Chondrocyte (in vitro differentiated cells): ENCODE data around the gene SIRPG. TPM values are rescaled to one million over a fixed set of nuclear protein-coding genes. Genes with fewer than 3 reads are reported as not detected.

Experiments
- DNase-seq: peaks from one replicate; pipeline ENCODE4 v3.0.0; 2021; ENCODE audit warnings: mixed read lengths, low spot score
- H3K27ac Mint-ChIP-seq: one replicate; pipeline ENCODE4 v1.8.0; 2021; ENCODE audit warnings: mild to moderate bottlenecking, moderate library complexity, mixed read lengths; ENCODE audit not compliant: unreplicated experiment
- H3K27me3 Mint-ChIP-seq: 2 replicates; pipeline ENCODE4 v1.8.0; 2021; ENCODE audit warnings: low read depth, mixed read lengths
- H3K36me3 Mint-ChIP-seq: 2 replicates; pipeline ENCODE4 v1.8.0; 2021; ENCODE audit warnings: low read depth, mixed read lengths
- H3K4me1 Mint-ChIP-seq: 2 replicates; pipeline ENCODE4 v1.8.0; 2021; ENCODE audit warnings: low read depth, mild to moderate bottlenecking, mixed read lengths
- H3K4me3 Mint-ChIP-seq: one replicate; pipeline ENCODE4 v1.8.0; 2021; ENCODE audit warnings: mild to moderate bottlenecking, moderate library complexity, mixed read lengths; ENCODE audit not compliant: unreplicated experiment
- H3K9me3 Mint-ChIP-seq: 2 replicates; pipeline ENCODE4 v1.8.0; 2021; ENCODE audit warnings: low read depth, mixed read lengths
- total RNA-seq: library from RNA; stranded (reverse); gene quantifications from 3 replicates; pipeline ENCODE4 v1.2.1, GENCODE V29; 2021
- TF ChIP-seq, protein P1 (sequence below): fragments of 200-600 bp; sonication (generic); IDR thresholded peaks from 2 replicates; pipeline ENCODE4 v1.5.0; 2021; ENCODE audit warnings: antibody characterized with exemption, mild to moderate bottlenecking, moderate library complexity

Gene SIRPG
- total RNA-seq, 1 donor from 2014 or later, result not detected

DNA sequence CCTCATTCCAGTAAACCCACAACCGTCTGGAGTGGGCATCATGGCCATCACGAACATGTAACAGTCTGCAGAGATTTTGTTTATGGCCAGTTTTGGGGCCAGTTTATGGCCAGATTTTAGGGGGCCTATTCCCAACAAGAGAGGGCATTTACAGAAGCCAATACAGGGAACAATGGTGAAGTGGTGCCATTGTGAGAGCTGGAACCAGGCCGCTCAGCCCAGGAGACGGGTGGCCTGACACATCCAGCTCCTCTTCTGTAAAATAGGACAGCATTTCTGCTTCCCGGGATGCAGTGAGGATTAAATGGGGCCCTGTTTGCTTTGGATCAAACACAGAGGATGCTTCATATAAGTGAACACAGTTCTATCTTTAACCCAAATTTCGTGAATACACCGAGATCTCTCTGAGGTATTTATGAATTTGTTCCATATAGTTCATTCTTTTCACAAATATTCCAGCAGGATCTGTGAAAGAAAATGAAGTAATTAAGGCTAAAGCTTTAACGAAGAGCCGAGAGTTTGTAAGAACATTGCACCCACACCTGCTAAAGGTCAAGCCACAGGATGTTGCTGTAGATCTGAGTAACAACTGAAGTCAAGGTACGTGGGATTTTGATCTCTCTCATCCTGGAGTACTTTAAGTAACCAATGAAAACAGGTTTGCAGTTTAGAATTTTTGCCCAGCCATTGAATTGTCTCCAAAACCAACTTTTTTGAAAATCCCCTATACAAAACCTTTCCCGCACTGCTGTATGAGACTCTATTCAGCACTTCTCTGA is 14.5 kb upstream of the SIRPG start:
- Mint-ChIP-seq H3K36me3 (no peaks in the 10 kb centered on the region), H3K4me3 (no peak overlapping the region), H3K27ac (no peak overlapping the region), H3K27me3 (peaks cover 2% of the 10 kb centered on the region), H3K4me1 (peaks cover 7% of the 10 kb centered on the region), H3K9me3 (peaks cover 6% of the 10 kb centered on the region)
- TF ChIP-seq, protein P1, sequence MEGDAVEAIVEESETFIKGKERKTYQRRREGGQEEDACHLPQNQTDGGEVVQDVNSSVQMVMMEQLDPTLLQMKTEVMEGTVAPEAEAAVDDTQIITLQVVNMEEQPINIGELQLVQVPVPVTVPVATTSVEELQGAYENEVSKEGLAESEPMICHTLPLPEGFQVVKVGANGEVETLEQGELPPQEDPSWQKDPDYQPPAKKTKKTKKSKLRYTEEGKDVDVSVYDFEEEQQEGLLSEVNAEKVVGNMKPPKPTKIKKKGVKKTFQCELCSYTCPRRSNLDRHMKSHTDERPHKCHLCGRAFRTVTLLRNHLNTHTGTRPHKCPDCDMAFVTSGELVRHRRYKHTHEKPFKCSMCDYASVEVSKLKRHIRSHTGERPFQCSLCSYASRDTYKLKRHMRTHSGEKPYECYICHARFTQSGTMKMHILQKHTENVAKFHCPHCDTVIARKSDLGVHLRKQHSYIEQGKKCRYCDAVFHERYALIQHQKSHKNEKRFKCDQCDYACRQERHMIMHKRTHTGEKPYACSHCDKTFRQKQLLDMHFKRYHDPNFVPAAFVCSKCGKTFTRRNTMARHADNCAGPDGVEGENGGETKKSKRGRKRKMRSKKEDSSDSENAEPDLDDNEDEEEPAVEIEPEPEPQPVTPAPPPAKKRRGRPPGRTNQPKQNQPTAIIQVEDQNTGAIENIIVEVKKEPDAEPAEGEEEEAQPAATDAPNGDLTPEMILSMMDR, result no peak
- DNase-seq, result no peak

GRCh38 chr20:1669304-1669703 is 11.7 kb upstream of the SIRPG start:
- peaks cover 6% of the 10 kb centered on the region for H3K9me3 Mint-ChIP-seq
- no peak for DNase-seq
- H3K27ac Mint-ChIP-seq, result peak overlapping the region; percentile 18
- no peak overlapping the region for H3K4me3 Mint-ChIP-seq
- H3K4me1 Mint-ChIP-seq, result peaks cover 7% of the 10 kb centered on the region
- TF ChIP-seq, protein P1, result peak; percentile 31
- no peaks in the 10 kb centered on the region for H3K36me3 Mint-ChIP-seq
- H3K27me3 Mint-ChIP-seq, result no peaks in the 10 kb centered on the region

DNA sequence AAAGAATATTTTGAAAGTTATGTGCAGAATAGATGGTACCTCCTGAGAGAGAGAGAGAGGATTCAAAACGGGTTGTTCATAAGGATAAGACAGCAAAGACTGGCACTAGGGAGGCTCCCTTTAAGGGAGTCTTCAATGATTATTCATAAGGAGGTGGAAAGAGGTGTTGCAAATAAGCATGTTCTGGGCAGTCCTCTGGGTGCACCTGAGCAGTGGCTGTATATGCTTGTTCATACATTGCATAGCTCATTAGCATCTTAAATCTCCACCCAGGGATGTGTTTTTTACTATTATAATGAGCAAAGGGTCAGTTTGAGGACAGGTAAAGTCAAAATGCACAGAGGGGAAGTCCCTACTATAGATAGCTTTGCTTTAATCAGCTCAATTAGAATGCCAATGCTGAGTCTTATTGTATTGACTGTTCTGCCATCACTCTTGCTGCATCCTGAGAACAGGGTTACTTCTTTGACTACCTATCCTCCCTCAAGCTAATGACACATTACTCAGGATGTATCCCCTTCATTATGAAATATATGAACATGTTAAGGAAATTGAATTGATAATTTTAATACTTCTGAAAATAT is 10.0 kb upstream of the SIRPG start:
- no peaks in the 10 kb centered on the region for H3K36me3 Mint-ChIP-seq
- TF ChIP-seq, protein P1, result no peak
- H3K4me3 Mint-ChIP-seq, result no peak overlapping the region
- peaks cover 6% of the 10 kb centered on the region for H3K9me3 Mint-ChIP-seq
- H3K27me3 Mint-ChIP-seq, result no peaks in the 10 kb centered on the region
- H3K4me1 Mint-ChIP-seq, result peaks cover 7% of the 10 kb centered on the region
- no peak for DNase-seq
- H3K27ac Mint-ChIP-seq, result no peak overlapping the region

DNA sequence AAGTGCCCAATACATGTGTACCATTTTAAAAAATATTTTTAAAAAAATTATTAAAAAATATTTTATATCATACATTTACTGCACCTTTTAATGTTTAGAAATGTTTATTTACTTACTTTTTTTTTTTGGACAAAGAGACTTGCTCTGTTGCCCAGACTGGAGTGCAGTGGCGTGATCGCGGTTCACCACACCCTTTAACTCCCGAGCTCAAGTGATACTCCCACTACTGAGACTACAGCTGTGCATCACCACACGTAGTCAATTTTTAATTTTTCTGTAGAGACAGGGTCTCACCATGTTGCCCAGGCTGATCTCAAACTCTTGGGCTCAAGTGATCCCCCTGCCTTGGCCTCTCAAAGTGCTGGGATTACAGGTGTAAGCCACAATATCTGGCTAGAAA is 9.2 kb upstream of the SIRPG start:
- no peak overlapping the region for H3K27ac Mint-ChIP-seq
- no peak for DNase-seq
- H3K4me3 Mint-ChIP-seq, result no peak overlapping the region
- H3K27me3 Mint-ChIP-seq, result no peaks in the 10 kb centered on the region
- no peaks in the 10 kb centered on the region for H3K36me3 Mint-ChIP-seq
- H3K4me1 Mint-ChIP-seq, result peaks cover 7% of the 10 kb centered on the region
- H3K9me3 Mint-ChIP-seq, result peaks cover 6% of the 10 kb centered on the region
- TF ChIP-seq, protein P1, result no peak

DNA sequence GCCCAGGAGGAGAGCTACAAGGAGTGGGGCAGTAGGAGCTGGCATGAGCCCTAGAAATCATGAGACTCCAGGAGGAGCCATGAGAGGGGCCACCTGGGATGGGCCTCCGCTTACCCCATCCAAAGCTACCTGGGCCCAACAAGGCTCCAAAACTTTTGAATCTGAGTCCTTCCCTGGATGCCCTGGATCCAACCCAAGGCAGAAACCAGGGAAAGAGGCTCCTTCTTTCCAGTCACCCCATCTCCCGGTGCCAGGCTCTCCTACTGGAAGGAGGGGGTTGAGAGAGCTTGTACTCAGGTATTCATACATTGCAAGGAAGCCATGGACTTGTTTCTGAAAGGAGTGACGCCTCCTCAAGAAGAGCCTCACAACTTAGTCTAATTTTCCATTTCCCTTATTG is 7.8 kb upstream of the SIRPG start:
- H3K4me3 Mint-ChIP-seq, result no peak overlapping the region
- no peak overlapping the region for H3K27ac Mint-ChIP-seq
- H3K27me3 Mint-ChIP-seq, result peaks cover 4% of the 10 kb centered on the region
- TF ChIP-seq, protein P1, result no peak
- H3K4me1 Mint-ChIP-seq, result peaks cover 7% of the 10 kb centered on the region
- no peaks in the 10 kb centered on the region for H3K36me3 Mint-ChIP-seq
- no peak for DNase-seq
- no peaks in the 10 kb centered on the region for H3K9me3 Mint-ChIP-seq
